HG03039 (cell line): ENCODE results near the gene TEF.

ENCODE experiments used
- ATAC-seq: cut with Tn5 transposase; IDR thresholded peaks from one replicate; pipeline ENCODE4 v1.9.1; 2021; ENCODE audit warnings: mild to moderate bottlenecking, moderate library complexity; ENCODE audit not compliant: unreplicated experiment

TEF gene

GRCh38 chr22:41353862-41354575 is 27.7 kb upstream of the TEF start:
- no peak for ATAC-seq

- no peak for ATAC-seq
Observed at GRCh38 chr22:41354979-41355378, 26.8 kb upstream of the TEF start.

GRCh38 chr22:41355895-41356294 is 25.8 kb upstream of the TEF start:
- no peak for ATAC-seq

- ATAC-seq, result no peak
Observed at GRCh38 chr22:41356430-41357028, 25.2 kb upstream of the TEF start.

- no peak for ATAC-seq
Observed at GRCh38 chr22:41357191-41357590, 24.6 kb upstream of the TEF start.

GRCh38 chr22:41358927-41359326 is 22.8 kb upstream of the TEF start:
- ATAC-seq, result no peak

- no peak for ATAC-seq
Observed at GRCh38 chr22:41359376-41359775, 22.4 kb upstream of the TEF start.

GRCh38 chr22:41360126-41360525 is 21.6 kb upstream of the TEF start:
- no peak for ATAC-seq

- no peak for ATAC-seq
Observed at GRCh38 chr22:41361716-41362310, 19.9 kb upstream of the TEF start.

GRCh38 chr22:41362615-41363014 is 19.1 kb upstream of the TEF start:
- ATAC-seq, result no peak

GRCh38 chr22:41364233-41364632 is 17.5 kb upstream of the TEF start:
- ATAC-seq, result no peak

- ATAC-seq, result no peak
Observed at GRCh38 chr22:41364955-41365354, 16.8 kb upstream of the TEF start.

GRCh38 chr22:41365425-41365824 is 16.3 kb upstream of the TEF start:
- no peak for ATAC-seq

- no peak for ATAC-seq
Observed at GRCh38 chr22:41366323-41367029, 15.3 kb upstream of the TEF start.

GRCh38 chr22:41367039-41367679 is 14.6 kb upstream of the TEF start:
- ATAC-seq, result no peak

GRCh38 chr22:41367680-41368542 is 13.8 kb upstream of the TEF start:
- ATAC-seq, result no peak

- ATAC-seq, result no peak
Observed at GRCh38 chr22:41368543-41369423, 13.0 kb upstream of the TEF start.

GRCh38 chr22:41369424-41369745 is 12.4 kb upstream of the TEF start:
- no peak for ATAC-seq

- ATAC-seq, result no peak
Observed at GRCh38 chr22:41369837-41370236, 11.9 kb upstream of the TEF start.

GRCh38 chr22:41377846-41378245 is 3.9 kb upstream of the TEF start:
- no peak for ATAC-seq
